LNCaP clone FGC (cell line): ENCODE results near the gene RGS19.

Experiments
- DNase-seq: peaks from one replicate; pipeline ENCODE4 v3.0.0-alpha.2; 2011; ENCODE audit warnings: low read depth
- H3K4me3 ChIP-seq: 2 replicates; pipeline ENCODE4 v1.5.1; 2011; ENCODE audit warnings: mild to moderate bottlenecking, low read depth, low read length, control low read depth
- CTCF ChIP-seq: IDR thresholded peaks from 2 replicates; pipeline ENCODE4 v1.5.1; 2012; ENCODE audit warnings: mild to moderate bottlenecking; ENCODE audit not compliant: control insufficient read depth, insufficient read depth; ENCODE audit errors: extremely low read depth

RGS19 gene

GRCh38 chr20:64025826-64026412 is 53.4 kb downstream of the RGS19 start:
- DNase-seq, result no peak
- TF ChIP-seq CTCF, result no peak

GRCh38 chr20:64025101-64025825 is 54.1 kb downstream of the RGS19 start:
- no peak for DNase-seq
- no peak overlapping the region for H3K4me3 ChIP-seq
- TF ChIP-seq CTCF, result no peak

More at GRCh38 chr20:64025826-64026412, 53.4 kb downstream of the RGS19 start:
- H3K4me3 ChIP-seq, result no peak overlapping the region

DNA sequence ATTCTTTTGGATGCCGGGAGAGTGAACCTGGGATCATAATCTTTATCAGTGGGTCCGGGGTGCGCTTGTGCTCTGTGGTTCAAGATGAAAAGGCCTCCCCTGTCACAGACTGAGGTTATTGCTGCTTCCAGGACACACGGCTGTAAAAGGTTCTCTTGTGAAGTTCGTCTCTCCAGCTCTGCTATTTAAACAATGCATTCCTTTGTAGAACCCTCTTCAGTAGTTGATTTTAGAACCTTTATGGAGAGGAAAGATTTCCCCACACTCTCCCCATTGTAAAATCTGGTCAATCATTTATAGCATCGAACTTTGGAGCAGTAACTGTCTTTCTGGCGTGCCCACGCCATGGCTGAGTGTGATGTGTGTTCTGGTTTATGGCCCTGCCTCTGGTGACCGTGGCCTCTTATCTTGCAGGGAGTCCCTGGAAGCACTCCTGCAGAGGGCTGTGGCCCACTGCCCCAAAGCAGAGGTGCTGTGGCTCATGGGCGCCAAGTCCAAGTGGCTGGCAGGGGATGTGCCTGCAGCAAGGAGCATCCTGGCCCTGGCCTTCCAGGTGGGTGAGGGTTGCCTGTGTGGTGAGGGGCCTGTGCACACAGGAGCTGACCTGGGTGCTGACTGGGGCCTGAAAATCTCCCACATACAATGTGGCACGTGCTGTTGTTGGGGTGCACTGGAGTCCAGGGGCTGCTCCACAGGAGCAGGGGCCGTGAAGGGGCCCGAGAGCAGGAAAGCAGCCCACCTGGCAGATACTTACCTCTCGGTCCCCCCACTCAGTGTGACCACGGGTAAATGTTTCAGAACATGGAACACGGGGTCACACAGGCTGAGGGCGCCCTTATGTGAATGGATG is 55.0 kb downstream of the RGS19 start:
- TF ChIP-seq CTCF, result no peak
- DNase-seq, result no peak
- no peak overlapping the region for H3K4me3 ChIP-seq

DNA sequence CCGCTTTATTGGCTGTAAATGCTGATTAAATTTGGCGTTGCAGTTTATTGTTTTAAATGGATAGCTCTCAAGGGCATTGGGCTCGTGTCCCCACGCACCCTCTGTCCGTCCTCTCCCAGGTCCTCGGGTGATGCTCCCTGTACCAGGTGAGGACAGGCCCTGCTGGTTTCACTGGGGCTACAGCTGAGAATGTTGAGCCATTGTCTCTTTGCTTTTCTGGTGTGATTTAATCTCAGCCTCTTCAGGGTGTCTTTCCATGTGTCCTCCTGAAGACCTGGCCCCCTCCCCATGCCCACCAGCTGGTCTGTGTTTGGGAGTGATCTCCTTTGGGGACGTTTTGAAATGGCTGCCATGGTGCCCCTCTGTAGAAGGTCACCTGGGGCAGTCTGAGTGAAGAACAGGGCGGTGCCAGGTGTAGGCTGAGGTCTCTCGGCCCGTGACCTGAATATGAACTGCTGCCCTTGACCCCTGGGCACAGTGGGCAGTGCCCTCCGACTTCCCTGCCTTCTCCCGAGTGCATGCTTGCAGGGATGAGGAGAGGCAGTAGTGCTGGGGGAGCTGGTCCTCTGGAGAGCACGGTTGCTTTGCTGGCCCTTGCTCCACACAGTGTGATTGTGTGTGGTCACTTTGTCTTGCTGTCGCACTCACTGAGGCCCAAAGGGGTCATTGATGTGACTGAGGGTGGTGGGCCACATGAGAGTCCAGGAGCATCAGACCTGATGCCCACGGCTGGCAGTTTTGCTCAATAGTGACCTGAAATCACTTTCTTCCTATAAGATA is 55.8 kb downstream of the RGS19 start:
- no peak for TF ChIP-seq CTCF
- H3K4me3 ChIP-seq, result no peak overlapping the region
- no peak for DNase-seq
